Gastroesophageal sphincter (tissue), 3 donors: ENCODE data around the gene NBEA.

Source experiments
- CTCF ChIP-seq, 4 experiments: fragments of 200-600 bp in 2 of 4; fragments of 450-650 bp in 2 of 4; sonication (generic) in 1 of 4; IDR thresholded peaks; one replicate each; pipeline ENCODE4 v1.5.1; 2017 to 2019; ENCODE audit warnings: antibody characterized with exemption in 4 of 4, mild to moderate bottlenecking in 2 of 4, moderate library complexity in 2 of 4
- EP300 ChIP-seq: sonication (generic); formaldehyde crosslinking; IDR thresholded peaks from one replicate; pipeline ENCODE4 v1.6.1; 2017; ENCODE audit warnings: antibody characterized with exemption, mild to moderate bottlenecking
- POLR2A ChIP-seq, 2 donors: fragments of 450-650 bp; IDR thresholded peaks; one replicate each; pipeline ENCODE4 v1.6.1; 2017; ENCODE audit warnings: antibody characterized with exemption in 2 of 2, mild to moderate bottlenecking in 2 of 2, moderate library complexity in 1 of 2
- POLR2AphosphoS5 ChIP-seq: sonication (generic); formaldehyde crosslinking; IDR thresholded peaks from one replicate; pipeline ENCODE4 v1.6.1; 2017; ENCODE audit warnings: antibody characterized with exemption

- TF ChIP-seq CTCF (IDR thresholded peaks at IDR 0.05) (no peak), POLR2A (IDR thresholded peaks at IDR 0.05) (no peak), POLR2AphosphoS5 (no peak), EP300 (no peak)
Observed at GRCh38 chr13:35347679-35348205, 405.7 kb downstream of the NBEA start.
